Neutrophil (primary cell): ENCODE data around the gene C1orf105.
A peak's percentile ranks its signal among the peaks of the same experiment; 100 is the strongest.

Source experiments
- H3K27ac ChIP-seq: fragments of 200-600 bp; sonication (generic); 2 replicates; pipeline ENCODE4 v1.5.1; 2016; ENCODE audit warnings: mild to moderate bottlenecking, moderate library complexity
- H3K27me3 ChIP-seq: fragments of 200-600 bp; sonication (generic); 2 replicates; pipeline ENCODE4 v1.6.0; 2016; ENCODE audit warnings: mild to moderate bottlenecking
- H3K36me3 ChIP-seq: fragments of 200-600 bp; sonication (generic); 2 replicates; pipeline ENCODE4 v1.5.1; 2017
- H3K4me1 ChIP-seq, 2 experiments: fragments of 200-600 bp in 1 of 2; sonication (generic) in 1 of 2; 1 replicate in 1 of 2; 2 replicates in 1 of 2; pipeline versions ENCODE4 v1.5.1 to v1.6.1; 2013 to 2016; ENCODE audit warnings: low read depth in 1 of 2, low read length in 1 of 2, mild to moderate bottlenecking in 1 of 2, moderate library complexity in 1 of 2; ENCODE audit not compliant: control insufficient read depth in 1 of 2, insufficient read depth in 1 of 2
- H3K4me3 ChIP-seq, 2 experiments: fragments of 200-600 bp in 1 of 2; sonication (generic) in 1 of 2; 1 replicate in 1 of 2; 2 replicates in 1 of 2; pipeline ENCODE4 v1.5.1; 2013 to 2016; ENCODE audit warnings: low read depth in 1 of 2, low read length in 1 of 2, mild to moderate bottlenecking in 1 of 2, moderate library complexity in 1 of 2
- H3K9me3 ChIP-seq: fragments of 200-600 bp; sonication (generic); 2 replicates; pipeline ENCODE4 v1.5.1; 2016
- TF ChIP-seq, protein P1 (sequence below): fragments of 200-600 bp; sonication (generic); IDR thresholded peaks from 2 replicates; pipeline ENCODE4 v1.5.1; 2016; ENCODE audit warnings: antibody characterized with exemption

The C1orf105 gene

DNA sequence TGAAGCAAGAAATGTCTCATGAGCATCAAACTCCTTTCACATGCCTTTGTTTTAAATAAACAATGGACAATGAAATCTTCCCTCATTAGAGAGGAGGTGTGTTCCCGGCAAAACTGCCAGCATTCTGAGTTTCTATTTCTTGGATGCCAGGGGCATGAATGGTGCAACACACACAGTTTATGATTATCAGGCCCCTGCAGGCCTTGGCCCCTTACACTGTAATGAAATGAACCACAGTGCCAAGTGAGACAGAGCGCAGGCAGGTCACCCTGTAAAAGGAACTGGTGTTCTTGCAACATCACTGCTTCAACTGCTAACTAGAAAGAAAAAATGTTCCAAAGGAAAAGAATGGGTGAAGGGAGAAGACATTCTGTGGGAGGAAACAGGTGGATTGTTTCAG is 27.2 kb downstream of the C1orf105 start:
- Histone ChIP-seq H3K27ac (peak overlapping the region; percentile 59), H3K4me1 (peaks cover 54 to 57% of the 10 kb centered on the region in 2 experiments), H3K27me3 (no peaks in the 10 kb centered on the region), H3K4me3 (no peak overlapping the region), H3K9me3 (no peaks in the 10 kb centered on the region), H3K36me3 (no peaks in the 10 kb centered on the region)
- TF ChIP-seq, protein P1, sequence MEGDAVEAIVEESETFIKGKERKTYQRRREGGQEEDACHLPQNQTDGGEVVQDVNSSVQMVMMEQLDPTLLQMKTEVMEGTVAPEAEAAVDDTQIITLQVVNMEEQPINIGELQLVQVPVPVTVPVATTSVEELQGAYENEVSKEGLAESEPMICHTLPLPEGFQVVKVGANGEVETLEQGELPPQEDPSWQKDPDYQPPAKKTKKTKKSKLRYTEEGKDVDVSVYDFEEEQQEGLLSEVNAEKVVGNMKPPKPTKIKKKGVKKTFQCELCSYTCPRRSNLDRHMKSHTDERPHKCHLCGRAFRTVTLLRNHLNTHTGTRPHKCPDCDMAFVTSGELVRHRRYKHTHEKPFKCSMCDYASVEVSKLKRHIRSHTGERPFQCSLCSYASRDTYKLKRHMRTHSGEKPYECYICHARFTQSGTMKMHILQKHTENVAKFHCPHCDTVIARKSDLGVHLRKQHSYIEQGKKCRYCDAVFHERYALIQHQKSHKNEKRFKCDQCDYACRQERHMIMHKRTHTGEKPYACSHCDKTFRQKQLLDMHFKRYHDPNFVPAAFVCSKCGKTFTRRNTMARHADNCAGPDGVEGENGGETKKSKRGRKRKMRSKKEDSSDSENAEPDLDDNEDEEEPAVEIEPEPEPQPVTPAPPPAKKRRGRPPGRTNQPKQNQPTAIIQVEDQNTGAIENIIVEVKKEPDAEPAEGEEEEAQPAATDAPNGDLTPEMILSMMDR, result no peak

DNA sequence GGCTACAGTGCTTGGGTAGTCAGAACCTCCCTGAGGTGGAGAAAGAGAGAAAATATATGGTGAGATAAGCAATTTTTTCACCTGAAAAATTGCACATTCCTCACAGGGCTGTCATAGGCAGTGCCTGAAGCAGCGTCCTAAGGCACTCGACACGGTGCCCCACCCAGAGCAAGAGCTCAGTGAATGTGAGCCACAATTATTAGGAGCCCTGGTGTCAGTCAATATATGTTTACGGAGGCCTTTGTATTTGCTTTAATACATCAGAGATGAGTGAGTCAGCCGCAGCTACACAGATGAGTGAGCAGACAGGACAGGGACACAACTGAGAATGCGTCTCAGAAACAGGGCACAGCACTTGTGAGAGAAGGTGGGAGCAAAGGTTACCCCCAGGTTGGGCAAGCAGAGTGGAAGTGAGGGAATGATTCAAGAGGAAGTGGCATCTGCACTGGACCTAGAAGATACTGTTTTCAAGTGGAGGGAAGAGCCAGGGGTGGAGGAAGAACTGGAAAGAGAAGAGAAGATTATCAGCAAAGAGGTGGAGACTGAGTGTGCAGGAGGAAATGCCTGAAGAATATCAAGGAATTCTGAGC is 28.6 kb downstream of the C1orf105 start:
- Histone ChIP-seq H3K27me3 (no peaks in the 10 kb centered on the region), H3K36me3 (no peaks in the 10 kb centered on the region), H3K4me3 (no peak overlapping the region), H3K4me1 (peaks cover 47 to 51% of the 10 kb centered on the region in 2 experiments), H3K9me3 (no peaks in the 10 kb centered on the region), H3K27ac (peak overlapping the region; percentile 59)
- TF ChIP-seq, protein P1, result no peak

DNA sequence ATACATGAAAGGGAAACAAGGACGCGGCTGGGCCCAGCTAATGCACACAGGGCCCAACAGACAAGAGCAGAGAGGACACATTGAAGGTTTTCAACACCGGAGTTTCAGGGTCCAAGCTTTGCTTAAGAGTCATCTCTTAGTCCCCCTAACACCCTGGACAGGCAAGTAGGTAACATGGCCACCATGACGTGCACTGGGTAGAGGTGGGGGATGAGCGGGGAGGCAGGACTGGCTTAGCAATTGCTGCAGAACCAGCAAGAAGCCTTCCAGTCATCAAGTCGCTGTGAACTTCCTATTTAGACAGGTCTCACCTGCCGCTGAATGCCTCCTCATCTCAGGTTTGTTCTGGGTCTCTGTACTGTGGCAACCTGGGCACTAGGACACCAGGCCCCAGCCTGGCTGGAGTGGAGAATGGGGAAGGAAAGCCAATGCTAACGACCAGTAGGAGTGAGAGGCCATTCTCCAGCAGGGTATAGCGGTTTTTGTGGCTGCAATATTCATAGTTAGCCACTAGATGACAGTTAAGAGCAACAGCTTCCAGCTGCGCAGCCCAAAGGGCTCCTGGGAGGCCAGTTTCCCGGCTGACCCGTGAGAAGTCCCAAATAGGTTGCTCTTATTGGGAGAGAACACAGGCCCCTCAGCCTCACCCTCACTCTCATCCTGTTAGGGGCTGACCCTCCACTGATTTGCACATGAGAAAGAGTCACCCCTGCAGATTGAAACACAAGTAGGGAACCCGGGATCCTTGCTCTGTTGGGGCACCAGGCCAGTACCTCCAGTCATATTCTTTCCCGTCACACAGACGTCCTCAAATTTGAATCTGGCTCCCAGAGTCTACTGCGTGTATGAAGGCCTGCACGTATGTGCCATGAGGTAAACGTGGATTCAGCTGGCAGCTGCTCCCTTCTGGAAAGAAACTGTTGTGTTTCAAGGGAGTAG is 29.4 kb downstream of the C1orf105 start:
- Histone ChIP-seq H3K4me1 (peaks cover 43 to 52% of the 10 kb centered on the region in 2 experiments), H3K9me3 (no peaks in the 10 kb centered on the region), H3K4me3 (peak overlapping the region; percentile 2 to 39), H3K27ac (peak overlapping the region; percentile 59), H3K36me3 (no peaks in the 10 kb centered on the region), H3K27me3 (no peaks in the 10 kb centered on the region)
- TF ChIP-seq, protein P1, result peak; percentile 86

DNA sequence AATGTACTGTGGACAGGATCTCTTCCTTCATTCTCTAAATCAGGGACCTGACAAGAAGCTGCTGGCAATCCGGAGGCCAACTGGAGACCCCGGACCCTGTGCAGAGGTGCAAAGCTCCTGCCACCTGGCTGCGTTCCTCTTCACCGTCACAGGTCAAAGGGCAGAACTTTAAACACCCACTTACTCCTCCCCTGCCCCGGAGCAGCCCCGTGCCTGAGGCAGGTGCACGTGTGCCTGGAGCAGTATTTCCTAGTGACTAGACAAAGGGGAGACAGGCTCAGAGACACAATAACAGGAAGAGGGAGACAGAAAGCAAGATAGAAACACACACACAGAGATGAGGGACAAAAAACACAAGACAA is 30.0 kb downstream of the C1orf105 start:
- H3K9me3 ChIP-seq, result no peaks in the 10 kb centered on the region
- H3K27me3 ChIP-seq, result no peaks in the 10 kb centered on the region
- TF ChIP-seq, protein P1, result no peak
- H3K27ac ChIP-seq, result peak overlapping the region; percentile 59
- H3K4me1 ChIP-seq, result peaks cover 44 to 52% of the 10 kb centered on the region in 2 experiments
- no peaks in the 10 kb centered on the region for H3K36me3 ChIP-seq
- peak overlapping the region; percentile 2 to 39 for H3K4me3 ChIP-seq

DNA sequence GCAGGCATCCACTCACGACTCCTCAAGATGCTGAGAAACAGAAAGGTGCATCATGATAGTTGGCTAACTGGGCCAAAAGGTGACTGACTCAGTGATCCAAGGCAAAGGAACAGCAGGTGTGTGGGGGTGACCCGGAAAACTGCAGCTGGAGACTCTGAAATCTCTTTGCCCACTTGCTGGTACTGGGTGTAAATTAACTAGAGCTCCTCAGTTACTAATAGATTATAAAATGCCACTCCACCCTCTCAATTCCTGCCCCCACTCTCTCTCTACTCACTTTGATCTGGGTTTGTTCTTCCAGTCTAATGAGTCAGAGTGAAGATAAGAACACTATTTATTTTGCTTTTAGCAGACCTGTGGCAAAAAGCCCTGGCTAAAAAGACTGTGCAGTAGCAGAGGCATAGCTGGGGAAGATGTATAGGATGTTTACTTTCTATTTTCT is 30.5 kb downstream of the C1orf105 start:
- H3K9me3 ChIP-seq, result no peaks in the 10 kb centered on the region
- TF ChIP-seq, protein P1, result no peak

More for the DNA sequence above, 30.5 kb downstream of the C1orf105 start:
- H3K36me3 ChIP-seq, result no peaks in the 10 kb centered on the region
- no peak overlapping the region for H3K4me3 ChIP-seq
- peaks cover 46 to 52% of the 10 kb centered on the region in 2 experiments for H3K4me1 ChIP-seq
- no peaks in the 10 kb centered on the region for H3K27me3 ChIP-seq
- H3K27ac ChIP-seq, result peak overlapping the region; percentile 59
